Suprapubic skin (tissue), 4 donors: ENCODE data around the gene FRMD1. TPM values are rescaled to one million over a fixed set of nuclear protein-coding genes. Genes with fewer than 3 reads are reported as not detected.

Experiments used
- DNase-seq, 2 donors: peaks; one replicate each; pipeline ENCODE4 v3.0.0-alpha.2; 2019; ENCODE audit warnings: low spot score in 2 of 2
- H3K27ac ChIP-seq: fragments of 200-600 bp; sonication (generic); one replicate; pipeline ENCODE4 v1.5.1; 2019
- H3K27me3 ChIP-seq: fragments of 200-600 bp; sonication (generic); one replicate; pipeline ENCODE4 v1.5.1; 2019
- H3K36me3 ChIP-seq: fragments of 200-600 bp; sonication (generic); one replicate; pipeline ENCODE4 v1.5.1; 2019
- H3K4me1 ChIP-seq: fragments of 200-600 bp; sonication (generic); one replicate; pipeline ENCODE4 v1.5.1; 2019
- H3K4me3 ChIP-seq: fragments of 200-600 bp; sonication (generic); one replicate; pipeline ENCODE4 v1.5.1; 2019; ENCODE audit warnings: mild to moderate bottlenecking
- H3K9me3 ChIP-seq: fragments of 200-600 bp; sonication (generic); one replicate; pipeline ENCODE4 v1.5.1; 2019
- EP300 ChIP-seq: sonication (generic); formaldehyde crosslinking; IDR thresholded peaks from one replicate; pipeline ENCODE4 v1.6.1; 2017; ENCODE audit warnings: antibody characterized with exemption
- POLR2A ChIP-seq, 2 donors: fragments of 450-650 bp; IDR thresholded peaks; one replicate each; pipeline ENCODE4 v1.6.1; 2017; ENCODE audit warnings: antibody characterized with exemption in 2 of 2, mild to moderate bottlenecking in 2 of 2, moderate library complexity in 2 of 2
- POLR2AphosphoS5 ChIP-seq, 3 donors: sonication (generic); formaldehyde crosslinking; IDR thresholded peaks; one replicate each; pipeline ENCODE4 v1.6.1; 2017; ENCODE audit warnings: antibody characterized with exemption in 3 of 3
- WGBS: methylation state at CpG from one replicate; pipeline ENCODE4 v1.1.5; 2018; 5-methylcytosine and 5-hydroxymethylcytosine counted together
- total RNA-seq, 4 donors: library from RNA; depleted of rRNA; stranded (reverse); fragments of >200 nt; gene quantifications; one replicate each; pipeline ENCODE4 v1.1.0, GENCODE V29; 2016
- TF ChIP-seq, protein P1 (sequence below), 2 donors: fragments of 200-600 bp in 1 of 2; fragments of 450-650 bp in 1 of 2; sonication (generic) in 1 of 2; IDR thresholded peaks; one replicate each; pipeline ENCODE4 v1.5.1; 2016 to 2019; ENCODE audit warnings: antibody characterized with exemption in 2 of 2, mild to moderate bottlenecking in 1 of 2, moderate library complexity in 1 of 2

The FRMD1 gene
- total RNA-seq, 4 donors from 2014 or later = 0.64 to 2.6 (median 1.5) TPM

DNA sequence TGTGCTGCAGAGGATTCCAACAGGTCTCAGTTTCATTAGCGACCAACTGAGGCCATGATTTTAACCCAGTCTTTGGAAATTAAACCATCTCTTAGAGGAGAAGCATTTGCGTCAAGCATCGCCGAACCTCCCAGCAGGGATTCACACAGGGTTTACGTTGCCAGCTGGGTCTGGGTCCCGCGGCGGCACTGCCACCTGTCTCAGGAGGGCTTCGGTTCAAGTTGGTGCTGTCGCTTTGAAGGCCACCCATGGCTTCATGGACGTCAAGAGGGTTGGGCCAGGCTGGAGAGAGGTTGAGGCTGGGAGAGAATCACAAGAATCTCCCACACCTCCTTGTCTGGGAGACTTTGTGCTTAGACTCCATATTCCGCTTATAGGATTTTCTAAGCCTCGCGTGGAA, 43.0 kb upstream of the FRMD1 start:
- Histone ChIP-seq H3K4me3 (no peak overlapping the region), H3K9me3 (no peaks in the 10 kb centered on the region), H3K27ac (no peak overlapping the region), H3K27me3 (peaks cover 3% of the 10 kb centered on the region), H3K36me3 (no peaks in the 10 kb centered on the region), H3K4me1 (no peaks in the 10 kb centered on the region)
- 87% methylated on average over 10 of the region's 14 CpGs for WGBS
- DNase-seq = peak; percentile 41 to 42
- TF ChIP-seq POLR2A (IDR thresholded peaks at IDR 0.05) = no peak
- no peak for TF ChIP-seq EP300
- TF ChIP-seq, protein P1, sequence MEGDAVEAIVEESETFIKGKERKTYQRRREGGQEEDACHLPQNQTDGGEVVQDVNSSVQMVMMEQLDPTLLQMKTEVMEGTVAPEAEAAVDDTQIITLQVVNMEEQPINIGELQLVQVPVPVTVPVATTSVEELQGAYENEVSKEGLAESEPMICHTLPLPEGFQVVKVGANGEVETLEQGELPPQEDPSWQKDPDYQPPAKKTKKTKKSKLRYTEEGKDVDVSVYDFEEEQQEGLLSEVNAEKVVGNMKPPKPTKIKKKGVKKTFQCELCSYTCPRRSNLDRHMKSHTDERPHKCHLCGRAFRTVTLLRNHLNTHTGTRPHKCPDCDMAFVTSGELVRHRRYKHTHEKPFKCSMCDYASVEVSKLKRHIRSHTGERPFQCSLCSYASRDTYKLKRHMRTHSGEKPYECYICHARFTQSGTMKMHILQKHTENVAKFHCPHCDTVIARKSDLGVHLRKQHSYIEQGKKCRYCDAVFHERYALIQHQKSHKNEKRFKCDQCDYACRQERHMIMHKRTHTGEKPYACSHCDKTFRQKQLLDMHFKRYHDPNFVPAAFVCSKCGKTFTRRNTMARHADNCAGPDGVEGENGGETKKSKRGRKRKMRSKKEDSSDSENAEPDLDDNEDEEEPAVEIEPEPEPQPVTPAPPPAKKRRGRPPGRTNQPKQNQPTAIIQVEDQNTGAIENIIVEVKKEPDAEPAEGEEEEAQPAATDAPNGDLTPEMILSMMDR (IDR thresholded peaks at IDR 0.05) = no peak
- TF ChIP-seq POLR2AphosphoS5 (IDR thresholded peaks at IDR 0.05) = no peak

- H3K4me3 ChIP-seq = no peak overlapping the region
- no peaks in the 10 kb centered on the region for H3K9me3 ChIP-seq
- no peaks in the 10 kb centered on the region for H3K4me1 ChIP-seq
- no peaks in the 10 kb centered on the region for H3K36me3 ChIP-seq
- 95% methylated on average over 7 of the region's 8 CpGs for WGBS
- peak in 1 of 2 donors; percentile 29 for DNase-seq
- TF ChIP-seq, protein P1 (IDR thresholded peaks at IDR 0.05) = no peak
- no peak for TF ChIP-seq POLR2A (IDR thresholded peaks at IDR 0.05)
- TF ChIP-seq EP300 = no peak
- TF ChIP-seq POLR2AphosphoS5 (IDR thresholded peaks at IDR 0.05) = no peak
- H3K27me3 ChIP-seq = peaks cover 3% of the 10 kb centered on the region
- no peak overlapping the region for H3K27ac ChIP-seq
Measured at GRCh38 chr6:168121303-168121665, 42.3 kb upstream of the FRMD1 start.

- WGBS = 91% methylated on average over 15 of the region's 15 CpGs
Measured at GRCh38 chr6:168120390-168121302, 41.6 kb upstream of the FRMD1 start.

GRCh38 chr6:168119539-168119938, 40.5 kb upstream of the FRMD1 start:
- H3K27me3 ChIP-seq = peaks cover 3% of the 10 kb centered on the region
- no peak overlapping the region for H3K27ac ChIP-seq
- no peak for DNase-seq
- no peaks in the 10 kb centered on the region for H3K9me3 ChIP-seq
- no peaks in the 10 kb centered on the region for H3K36me3 ChIP-seq
- no peaks in the 10 kb centered on the region for H3K4me1 ChIP-seq
- H3K4me3 ChIP-seq = no peak overlapping the region
- TF ChIP-seq POLR2AphosphoS5 (IDR thresholded peaks at IDR 0.05) (no peak), EP300 (no peak), POLR2A (IDR thresholded peaks at IDR 0.05) (no peak)
- TF ChIP-seq, protein P1 (IDR thresholded peaks at IDR 0.05) = no peak

More at GRCh38 chr6:168120390-168121302, 41.6 kb upstream of the FRMD1 start:
- no peaks in the 10 kb centered on the region for H3K4me1 ChIP-seq
- no peaks in the 10 kb centered on the region for H3K36me3 ChIP-seq
- peaks cover 3% of the 10 kb centered on the region for H3K27me3 ChIP-seq
- H3K9me3 ChIP-seq = no peaks in the 10 kb centered on the region
- DNase-seq = peak in 1 of 2 donors; percentile 42
- H3K27ac ChIP-seq = no peak overlapping the region
- no peak overlapping the region for H3K4me3 ChIP-seq
- TF ChIP-seq, protein P1 (IDR thresholded peaks at IDR 0.05) = no peak
- TF ChIP-seq POLR2A (IDR thresholded peaks at IDR 0.05) = no peak
- no peak for TF ChIP-seq POLR2AphosphoS5 (IDR thresholded peaks at IDR 0.05)
- TF ChIP-seq EP300 = no peak

DNA sequence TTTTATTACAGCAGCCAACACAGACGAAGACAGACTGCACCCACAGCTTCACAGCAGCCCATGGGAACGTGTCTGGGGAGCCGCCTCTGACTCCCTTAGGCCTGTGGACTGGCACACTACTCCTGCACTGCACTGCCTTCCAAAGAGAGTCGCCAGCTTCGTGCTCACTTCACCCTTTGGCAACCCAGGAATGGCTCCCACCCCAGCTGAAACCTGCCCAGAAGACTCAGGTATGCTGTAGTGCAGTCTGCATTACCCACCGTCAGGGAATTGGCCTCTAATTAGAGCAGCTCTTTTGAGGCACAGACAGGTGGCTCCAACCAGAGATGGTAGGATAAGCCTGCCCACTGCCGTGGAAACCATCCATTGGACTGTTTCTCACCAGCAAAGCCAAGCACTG, 39.9 kb upstream of the FRMD1 start:
- Histone ChIP-seq H3K36me3 (no peaks in the 10 kb centered on the region), H3K27ac (no peak overlapping the region), H3K27me3 (peaks cover under 1% of the 10 kb centered on the region), H3K9me3 (no peaks in the 10 kb centered on the region), H3K4me3 (no peak overlapping the region), H3K4me1 (no peaks in the 10 kb centered on the region)
- no peak for TF ChIP-seq EP300
- TF ChIP-seq, protein P1 (IDR thresholded peaks at IDR 0.05) = no peak
- no peak for TF ChIP-seq POLR2A (IDR thresholded peaks at IDR 0.05)
- TF ChIP-seq POLR2AphosphoS5 (IDR thresholded peaks at IDR 0.05) = no peak
- DNase-seq = peak; percentile 24 to 66
- 89% methylated on average over 6 of the region's 7 CpGs for WGBS
